GM23338 (cell line): Measurements from ENCODE around the gene PADI6.

Experiments used
- CREB1 ChIP-seq: fragments of 250-450 bp; sonication (Bioruptor Pico); IDR thresholded peaks from 2 replicates; pipeline ENCODE4 v1.5.0; 2020; ENCODE audit warnings: low read depth, mild to moderate bottlenecking, moderate library complexity
- CTCF ChIP-seq, 2 experiments: fragments of 200-600 bp in 1 of 2; sonication (generic) in 1 of 2; conservative IDR thresholded peaks; 2 replicates each; pipeline versions ENCODE4 v1.5.1 to v1.6.1; 2016 to 2017; ENCODE audit warnings: antibody characterized with exemption in 2 of 2, low read depth in 2 of 2, mild to moderate bottlenecking in 2 of 2, moderate library complexity in 1 of 2
- EZH2 ChIP-seq: fragments of 200-600 bp; sonication (generic); IDR thresholded peaks from one replicate; pipeline ENCODE4 v1.8.0; 2017; ENCODE audit warnings: antibody characterized with exemption, mild to moderate bottlenecking, low read depth; ENCODE audit not compliant: unreplicated experiment
- EZH2phosphoT487 ChIP-seq: fragments of 200-600 bp; sonication (generic); IDR thresholded peaks from one replicate; pipeline ENCODE4 v1.8.1; 2018; ENCODE audit warnings: antibody characterized with exemption; ENCODE audit not compliant: unreplicated experiment
- JUNB ChIP-seq: IDR thresholded peaks from one replicate; pipeline ENCODE4 v1.6.1; 2016; ENCODE audit warnings: antibody characterized with exemption; ENCODE audit not compliant: unreplicated experiment
- NANOG ChIP-seq: IDR thresholded peaks from 2 replicates; pipeline ENCODE4 v1.6.1; 2016; ENCODE audit warnings: antibody characterized with exemption, borderline replicate concordance
- POLR2AphosphoS5 ChIP-seq: IDR thresholded peaks from 2 replicates; pipeline ENCODE4 v1.6.1; 2016; ENCODE audit warnings: antibody characterized with exemption, low read depth
- REST ChIP-seq: IDR thresholded peaks from one replicate; pipeline ENCODE4 v1.6.1; 2018; ENCODE audit warnings: antibody characterized with exemption; ENCODE audit not compliant: unreplicated experiment
- STAT1 ChIP-seq: IDR thresholded peaks from one replicate; pipeline ENCODE4 v1.6.1; 2016; ENCODE audit warnings: antibody characterized with exemption; ENCODE audit not compliant: unreplicated experiment
- TF ChIP-seq, protein P1 (sequence below): fragments of 250-450 bp; sonication (Bioruptor Pico); IDR thresholded peaks from 2 replicates; pipeline ENCODE4 v1.5.0; 2020; ENCODE audit warnings: mild to moderate bottlenecking, moderate library complexity

DNA sequence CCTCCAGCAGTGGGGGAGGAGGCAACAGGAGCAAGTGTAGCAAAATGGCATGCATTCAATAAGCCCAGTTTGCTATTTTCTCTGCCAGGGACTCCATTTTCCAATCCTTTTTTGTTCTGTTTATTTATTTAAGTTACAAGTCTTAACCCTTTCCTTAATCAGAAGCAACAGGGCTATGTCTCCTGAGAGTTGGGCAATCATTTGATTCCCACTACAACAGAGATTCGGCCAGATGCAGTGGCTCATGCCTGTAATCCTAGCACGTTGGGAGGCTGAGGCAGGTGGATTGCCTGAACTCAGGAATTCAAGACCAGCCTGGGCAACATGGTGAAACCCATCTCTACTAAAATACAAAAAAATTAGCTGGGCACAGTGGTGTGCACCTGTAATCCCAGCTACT is 42.0 kb downstream of the PADI6 start:
- TF ChIP-seq CTCF (conservative IDR thresholded peaks at IDR 0.05; ENCODE audit: low read depth in 2 of 2) (no peak), EZH2phosphoT487 (no peak), EZH2 (no peak), POLR2AphosphoS5 (no peak), JUNB (no peak), STAT1 (no peak), CREB1 (CRISPR knock-in tag) (no peak), REST (no peak), NANOG (no peak)
- TF ChIP-seq, protein P1, sequence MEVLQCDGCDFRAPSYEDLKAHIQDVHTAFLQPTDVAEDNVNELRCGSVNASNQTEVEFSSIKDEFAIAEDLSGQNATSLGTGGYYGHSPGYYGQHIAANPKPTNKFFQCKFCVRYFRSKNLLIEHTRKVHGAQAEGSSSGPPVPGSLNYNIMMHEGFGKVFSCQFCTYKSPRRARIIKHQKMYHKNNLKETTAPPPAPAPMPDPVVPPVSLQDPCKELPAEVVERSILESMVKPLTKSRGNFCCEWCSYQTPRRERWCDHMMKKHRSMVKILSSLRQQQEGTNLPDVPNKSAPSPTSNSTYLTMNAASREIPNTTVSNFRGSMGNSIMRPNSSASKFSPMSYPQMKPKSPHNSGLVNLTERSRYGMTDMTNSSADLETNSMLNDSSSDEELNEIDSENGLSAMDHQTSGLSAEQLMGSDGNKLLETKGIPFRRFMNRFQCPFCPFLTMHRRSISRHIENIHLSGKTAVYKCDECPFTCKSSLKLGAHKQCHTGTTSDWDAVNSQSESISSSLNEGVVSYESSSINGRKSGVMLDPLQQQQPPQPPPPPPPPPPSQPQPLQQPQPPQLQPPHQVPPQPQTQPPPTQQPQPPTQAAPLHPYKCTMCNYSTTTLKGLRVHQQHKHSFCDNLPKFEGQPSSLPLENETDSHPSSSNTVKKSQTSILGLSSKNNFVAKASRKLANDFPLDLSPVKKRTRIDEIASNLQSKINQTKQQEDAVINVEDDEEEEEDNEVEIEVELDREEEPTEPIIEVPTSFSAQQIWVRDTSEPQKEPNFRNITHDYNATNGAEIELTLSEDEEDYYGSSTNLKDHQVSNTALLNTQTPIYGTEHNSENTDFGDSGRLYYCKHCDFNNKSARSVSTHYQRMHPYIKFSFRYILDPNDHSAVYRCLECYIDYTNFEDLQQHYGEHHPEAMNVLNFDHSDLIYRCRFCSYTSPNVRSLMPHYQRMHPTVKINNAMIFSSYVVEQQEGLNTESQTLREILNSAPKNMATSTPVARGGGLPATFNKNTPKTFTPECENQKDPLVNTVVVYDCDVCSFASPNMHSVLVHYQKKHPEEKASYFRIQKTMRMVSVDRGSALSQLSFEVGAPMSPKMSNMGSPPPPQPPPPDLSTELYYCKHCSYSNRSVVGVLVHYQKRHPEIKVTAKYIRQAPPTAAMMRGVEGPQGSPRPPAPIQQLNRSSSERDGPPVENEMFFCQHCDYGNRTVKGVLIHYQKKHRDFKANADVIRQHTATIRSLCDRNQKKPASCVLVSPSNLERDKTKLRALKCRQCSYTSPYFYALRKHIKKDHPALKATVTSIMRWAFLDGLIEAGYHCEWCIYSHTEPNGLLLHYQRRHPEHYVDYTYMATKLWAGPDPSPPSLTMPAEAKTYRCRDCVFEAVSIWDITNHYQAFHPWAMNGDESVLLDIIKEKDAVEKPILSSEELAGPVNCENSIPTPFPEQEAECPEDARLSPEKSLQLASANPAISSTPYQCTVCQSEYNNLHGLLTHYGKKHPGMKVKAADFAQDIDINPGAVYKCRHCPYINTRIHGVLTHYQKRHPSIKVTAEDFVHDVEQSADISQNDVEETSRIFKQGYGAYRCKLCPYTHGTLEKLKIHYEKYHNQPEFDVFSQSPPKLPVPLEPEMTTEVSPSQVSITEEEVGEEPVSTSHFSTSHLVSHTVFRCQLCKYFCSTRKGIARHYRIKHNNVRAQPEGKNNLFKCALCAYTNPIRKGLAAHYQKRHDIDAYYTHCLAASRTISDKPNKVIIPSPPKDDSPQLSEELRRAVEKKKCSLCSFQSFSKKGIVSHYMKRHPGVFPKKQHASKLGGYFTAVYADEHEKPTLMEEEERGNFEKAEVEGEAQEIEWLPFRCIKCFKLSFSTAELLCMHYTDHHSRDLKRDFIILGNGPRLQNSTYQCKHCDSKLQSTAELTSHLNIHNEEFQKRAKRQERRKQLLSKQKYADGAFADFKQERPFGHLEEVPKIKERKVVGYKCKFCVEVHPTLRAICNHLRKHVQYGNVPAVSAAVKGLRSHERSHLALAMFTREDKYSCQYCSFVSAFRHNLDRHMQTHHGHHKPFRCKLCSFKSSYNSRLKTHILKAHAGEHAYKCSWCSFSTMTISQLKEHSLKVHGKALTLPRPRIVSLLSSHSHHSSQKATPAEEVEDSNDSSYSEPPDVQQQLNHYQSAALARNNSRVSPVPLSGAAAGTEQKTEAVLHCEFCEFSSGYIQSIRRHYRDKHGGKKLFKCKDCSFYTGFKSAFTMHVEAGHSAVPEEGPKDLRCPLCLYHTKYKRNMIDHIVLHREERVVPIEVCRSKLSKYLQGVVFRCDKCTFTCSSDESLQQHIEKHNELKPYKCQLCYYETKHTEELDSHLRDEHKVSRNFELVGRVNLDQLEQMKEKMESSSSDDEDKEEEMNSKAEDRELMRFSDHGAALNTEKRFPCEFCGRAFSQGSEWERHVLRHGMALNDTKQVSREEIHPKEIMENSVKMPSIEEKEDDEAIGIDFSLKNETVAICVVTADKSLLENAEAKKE (CRISPR knock-in tag) = no peak
